Mesenchymal stem cell (in vitro differentiated cells and primary cell): ENCODE data around the gene ZEB1.
A peak's percentile ranks its signal among the peaks of the same experiment; 100 is the strongest.

ENCODE experiments used
- DNase-seq: peaks from one replicate; pipeline ENCODE4 v3.0.0-alpha.2; 2013
- H2AFZ ChIP-seq: one replicate; pipeline ENCODE4 v1.6.1; 2013; ENCODE audit warnings: low read depth, mild to moderate bottlenecking, control low read depth, inconsistent platforms, low read length, moderate library complexity
- H2AK5ac ChIP-seq: 2 replicates; pipeline ENCODE4 v1.6.1; 2013; ENCODE audit warnings: low read length, moderate library complexity, mild to moderate bottlenecking, inconsistent platforms; ENCODE audit not compliant: severe bottlenecking
- H2BK120ac ChIP-seq: one replicate; pipeline ENCODE4 v1.6.1; 2013; ENCODE audit warnings: low read depth, mild to moderate bottlenecking, inconsistent platforms, low read length, moderate library complexity
- H2BK12ac ChIP-seq, 2 experiments: one replicate each; pipeline ENCODE4 v1.6.1; 2013; ENCODE audit warnings: inconsistent platforms in 2 of 2, low read length in 2 of 2, mild to moderate bottlenecking in 2 of 2, moderate library complexity in 2 of 2, control low read depth in 1 of 2
- H2BK15ac ChIP-seq: one replicate; pipeline ENCODE4 v1.6.1; 2013; ENCODE audit warnings: mild to moderate bottlenecking, low read depth, inconsistent platforms; ENCODE audit not compliant: poor library complexity, severe bottlenecking
- H2BK5ac ChIP-seq: 2 replicates; pipeline ENCODE4 v1.6.1; 2013; ENCODE audit warnings: low read depth, mild to moderate bottlenecking, low read length, control low read depth, inconsistent platforms; ENCODE audit not compliant: poor library complexity, severe bottlenecking
- H3K14ac ChIP-seq, 2 experiments: one replicate each; pipeline ENCODE4 v1.6.1; 2013; ENCODE audit warnings: inconsistent platforms in 2 of 2, low read length in 2 of 2, control low read depth in 1 of 2, mild to moderate bottlenecking in 1 of 2, moderate library complexity in 1 of 2
- H3K18ac ChIP-seq, 2 experiments: one replicate each; pipeline ENCODE4 v1.6.1; 2013; ENCODE audit warnings: inconsistent platforms in 2 of 2, low read length in 2 of 2, control low read depth in 1 of 2, low read depth in 1 of 2, mild to moderate bottlenecking in 1 of 2
- H3K23ac ChIP-seq, 2 experiments: one replicate each; pipeline ENCODE4 v1.6.1; 2013; ENCODE audit warnings: inconsistent platforms in 2 of 2, low read length in 2 of 2, mild to moderate bottlenecking in 2 of 2, moderate library complexity in 2 of 2, control low read depth in 1 of 2
- H3K27ac ChIP-seq: 2 replicates; pipeline ENCODE4 v1.5.1; 2013; ENCODE audit warnings: mild to moderate bottlenecking, moderate library complexity, low read length, control low read depth, inconsistent platforms; ENCODE audit not compliant: poor library complexity, severe bottlenecking
- H3K27me3 ChIP-seq, 2 experiments: 2 replicates each; pipeline versions ENCODE4 v1.6.1 to v1.7.0; 2013; ENCODE audit warnings: low read length in 2 of 2, mild to moderate bottlenecking in 2 of 2, moderate library complexity in 2 of 2, control low read depth in 1 of 2, inconsistent platforms in 1 of 2; ENCODE audit not compliant: control insufficient read depth in 1 of 2, insufficient read depth in 1 of 2
- H3K36me3 ChIP-seq, 2 experiments: 2 replicates each; pipeline versions ENCODE4 v1.6.1 to v1.7.0; 2013; ENCODE audit warnings: low read length in 2 of 2, control low read depth in 1 of 2, inconsistent platforms in 1 of 2, low read depth in 1 of 2, mild to moderate bottlenecking in 1 of 2; ENCODE audit not compliant: insufficient read depth in 2 of 2, control insufficient read depth in 1 of 2
- H3K4ac ChIP-seq, 2 experiments: one replicate each; pipeline ENCODE4 v1.6.1; 2013; ENCODE audit warnings: inconsistent platforms in 2 of 2, low read length in 2 of 2, mild to moderate bottlenecking in 2 of 2, moderate library complexity in 2 of 2, control low read depth in 1 of 2, low read depth in 1 of 2
- H3K4me1 ChIP-seq: 2 replicates; pipeline ENCODE4 v1.6.1; 2013; ENCODE audit warnings: low read depth, low read length, control low read depth; ENCODE audit not compliant: control insufficient read depth, insufficient read depth
- H3K4me2 ChIP-seq: 2 replicates; pipeline ENCODE4 v1.6.1; 2013; ENCODE audit warnings: low read length, mild to moderate bottlenecking, inconsistent platforms; ENCODE audit not compliant: poor library complexity, severe bottlenecking
- H3K4me3 ChIP-seq, 2 experiments: 2 replicates each; pipeline versions ENCODE4 v1.5.1 to v1.7.0; 2013; ENCODE audit warnings: low read length in 2 of 2, mild to moderate bottlenecking in 2 of 2, control low read depth in 1 of 2, low read depth in 1 of 2; ENCODE audit not compliant: insufficient read depth in 1 of 2
- H3K79me1 ChIP-seq: replicated peaks from 2 replicates; pipeline ENCODE4 v1.6.1; 2013; ENCODE audit warnings: mild to moderate bottlenecking, control low read depth, low read length, inconsistent platforms; ENCODE audit not compliant: poor library complexity, severe bottlenecking
- H3K9ac ChIP-seq: 2 replicates; pipeline ENCODE4 v1.7.0; 2013; ENCODE audit warnings: mild to moderate bottlenecking, low read length, moderate library complexity
- H3K9me3 ChIP-seq: 2 replicates; pipeline ENCODE4 v1.7.0; 2013; ENCODE audit warnings: mild to moderate bottlenecking, low read length; ENCODE audit not compliant: control insufficient read depth
- H4K8ac ChIP-seq: one replicate; pipeline ENCODE4 v1.6.1; 2013; ENCODE audit warnings: inconsistent platforms, mild to moderate bottlenecking, low read length, moderate library complexity
- H4K91ac ChIP-seq: one replicate; pipeline ENCODE4 v1.6.1; 2013; ENCODE audit warnings: mild to moderate bottlenecking, low read length, inconsistent platforms
- WGBS: methylation state at CpG from one replicate; pipeline ENCODE4 v1.1.7; 2013; ENCODE audit warnings: mixed read lengths; 5-methylcytosine and 5-hydroxymethylcytosine counted together

Gene ZEB1

GRCh38 chr10:31368724-31369123 is 49.7 kb downstream of the ZEB1 start:
- no peak overlapping the region for H2BK5ac ChIP-seq
- H3K4me1 ChIP-seq: no peaks in the 10 kb centered on the region
- H3K23ac ChIP-seq: no peak overlapping the region
- no peaks in the 10 kb centered on the region for H3K9me3 ChIP-seq
- H3K4ac ChIP-seq: no peak overlapping the region
- H2AK5ac ChIP-seq: no peak overlapping the region
- H2BK15ac ChIP-seq: no peak overlapping the region
- H3K4me3 ChIP-seq: no peak overlapping the region
- no peak overlapping the region for H2BK120ac ChIP-seq
- H3K18ac ChIP-seq: no peak overlapping the region
- no peak overlapping the region for H3K27ac ChIP-seq
- no peak overlapping the region for H4K8ac ChIP-seq
- DNase-seq: no peak
- H3K36me3 ChIP-seq: peaks cover 8 to 42% of the 10 kb centered on the region in 2 experiments
- H4K91ac ChIP-seq: no peak overlapping the region
- no peak overlapping the region for H3K14ac ChIP-seq
- H3K9ac ChIP-seq: no peak overlapping the region
- H3K27me3 ChIP-seq: no peaks in the 10 kb centered on the region
- peaks cover 12% of the 10 kb centered on the region for H3K79me1 ChIP-seq
- H2AFZ ChIP-seq: no peak overlapping the region
- no peak overlapping the region for H2BK12ac ChIP-seq
- H3K4me2 ChIP-seq: no peak overlapping the region

DNA sequence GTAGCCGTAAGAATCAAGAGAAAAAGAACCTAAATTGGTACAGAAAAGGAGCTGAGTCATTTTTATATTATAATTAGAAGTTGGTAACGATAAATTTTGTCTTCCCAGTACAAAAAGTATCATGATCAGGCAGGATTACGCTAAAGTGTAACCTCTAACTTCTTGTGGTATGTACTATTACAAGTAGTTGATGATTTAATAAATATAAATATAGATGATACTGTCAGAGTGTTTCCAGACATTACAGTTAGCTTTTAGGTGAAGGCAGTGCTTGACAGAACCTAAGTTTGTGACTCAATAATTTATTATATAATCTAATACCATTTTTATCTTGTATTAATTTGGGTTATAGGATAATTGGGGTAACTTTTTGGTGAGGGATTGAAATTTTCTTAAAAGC is 53.4 kb downstream of the ZEB1 start:
- no peak overlapping the region for H2BK5ac ChIP-seq
- H2BK15ac ChIP-seq: no peak overlapping the region
- H4K8ac ChIP-seq: no peak overlapping the region
- no peak overlapping the region for H3K9ac ChIP-seq
- H3K27me3 ChIP-seq: no peaks in the 10 kb centered on the region
- no peaks in the 10 kb centered on the region for H3K9me3 ChIP-seq
- H3K4ac ChIP-seq: no peak overlapping the region
- DNase-seq: no peak
- 100% methylated on average over 1 of the region's 3 CpGs for WGBS
- H3K36me3 ChIP-seq: peaks cover 0 to 17% of the 10 kb centered on the region in 2 experiments
- H4K91ac ChIP-seq: no peak overlapping the region
- H2AFZ ChIP-seq: no peak overlapping the region
- no peak overlapping the region for H3K14ac ChIP-seq
- no peak overlapping the region for H2BK12ac ChIP-seq
- H3K4me3 ChIP-seq: no peak overlapping the region
- no peak overlapping the region for H2BK120ac ChIP-seq
- no peak overlapping the region for H3K27ac ChIP-seq
- no peak overlapping the region for H3K4me2 ChIP-seq
- H2AK5ac ChIP-seq: no peak overlapping the region
- no peak overlapping the region for H3K23ac ChIP-seq
- no peaks in the 10 kb centered on the region for H3K4me1 ChIP-seq
- H3K79me1 ChIP-seq: peaks cover 4% of the 10 kb centered on the region
- H3K18ac ChIP-seq: no peak overlapping the region

- Histone ChIP-seq H3K14ac (no peak overlapping the region), H2BK12ac (no peak overlapping the region)
- WGBS: no CpG with 5 or more reads among the region's 2 CpGs
Measured at GRCh38 chr10:31374146-31374696, 55.2 kb downstream of the ZEB1 start.

GRCh38 chr10:31381171-31381570 is 62.2 kb downstream of the ZEB1 start:
- Histone ChIP-seq H2AFZ (no peak overlapping the region), H3K36me3 (peaks cover 0 to 11% of the 10 kb centered on the region in 2 experiments), H3K79me1 (peaks cover 7% of the 10 kb centered on the region), H3K27me3 (no peaks in the 10 kb centered on the region), H3K14ac (no peak overlapping the region), H3K4me1 (no peaks in the 10 kb centered on the region), H3K4me3 (no peak overlapping the region), H3K27ac (no peak overlapping the region), H3K9ac (no peak overlapping the region), H4K91ac (no peak overlapping the region), H3K9me3 (no peaks in the 10 kb centered on the region), H3K18ac (no peak overlapping the region), H4K8ac (no peak overlapping the region), H2BK12ac (no peak overlapping the region), H2BK15ac (no peak overlapping the region), H3K4ac (no peak overlapping the region), H2BK120ac (no peak overlapping the region), H3K23ac (no peak overlapping the region), H3K4me2 (no peak overlapping the region), H2BK5ac (no peak overlapping the region), H2AK5ac (no peak overlapping the region)
- WGBS: no CpG with 5 or more reads among the region's 1 CpG
- DNase-seq: no peak

More at GRCh38 chr10:31374146-31374696, 55.2 kb downstream of the ZEB1 start:
- Histone ChIP-seq H3K23ac (no peak overlapping the region), H3K27me3 (no peaks in the 10 kb centered on the region), H4K91ac (no peak overlapping the region), H2AK5ac (no peak overlapping the region), H3K4me3 (no peak overlapping the region), H3K79me1 (peaks cover 3% of the 10 kb centered on the region), H2AFZ (no peak overlapping the region), H3K9ac (no peak overlapping the region), H2BK5ac (no peak overlapping the region), H3K4me1 (no peaks in the 10 kb centered on the region), H3K36me3 (peaks cover 0 to 10% of the 10 kb centered on the region in 2 experiments), H4K8ac (no peak overlapping the region), H2BK120ac (no peak overlapping the region), H3K9me3 (no peaks in the 10 kb centered on the region), H3K27ac (no peak overlapping the region), H3K4ac (no peak overlapping the region), H3K18ac (no peak overlapping the region), H2BK15ac (no peak overlapping the region), H3K4me2 (no peak overlapping the region)
- DNase-seq: peak; percentile 65
